NCI-H1048 (cell line): ENCODE measurements around the gene RALGPS1.

ENCODE experiments used
- DNase-seq: peaks from one replicate; lab custom pipeline; 2025; lab: John Stamatoyannopoulos, UW

Gene RALGPS1

GRCh38 chr9:127122176-127123063 is 207.8 kb downstream of the RALGPS1 start, which contains the start of gene ANGPTL2:
Gene ANGPTL2, minus strand, starts transcription at chr9:127122635. Its CDS starts 13,904 bp downstream, at chr9:127108731.
- no peak for DNase-seq

- DNase-seq: no peak
Measured at GRCh38 chr9:127123064-127123890, 208.7 kb downstream of the RALGPS1 start.

GRCh38 chr9:127124111-127124531 is 209.5 kb downstream of the RALGPS1 start:
- no peak for DNase-seq

DNA sequence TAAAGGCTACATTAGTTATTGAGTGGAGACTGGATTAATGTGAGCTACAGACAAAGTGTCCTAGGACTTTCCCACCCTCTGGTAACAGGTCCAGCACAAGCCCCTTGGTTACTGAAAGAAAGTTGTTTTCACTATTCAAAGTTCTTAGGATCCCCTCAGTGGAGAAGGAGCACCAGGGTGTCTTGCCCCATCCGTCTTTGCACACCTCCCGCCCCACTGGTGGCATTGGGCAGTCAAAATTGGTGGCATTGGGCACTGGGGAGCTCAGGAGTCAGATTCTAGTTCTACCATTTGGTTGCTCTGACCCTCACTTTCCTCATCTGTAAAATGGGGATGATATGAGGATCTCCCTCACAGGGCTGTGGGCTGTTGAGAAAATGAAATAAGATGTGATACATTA is 210.2 kb downstream of the RALGPS1 start:
- DNase-seq: no peak

GRCh38 chr9:127126971-127127370 is 212.4 kb downstream of the RALGPS1 start:
- no peak for DNase-seq

- DNase-seq: no peak
Measured at GRCh38 chr9:127128341-127129072, 213.9 kb downstream of the RALGPS1 start.

GRCh38 chr9:127129073-127129717 is 214.6 kb downstream of the RALGPS1 start:
- DNase-seq: no peak

- DNase-seq: no peak
Measured at GRCh38 chr9:127129718-127130085, 215.1 kb downstream of the RALGPS1 start.

DNA sequence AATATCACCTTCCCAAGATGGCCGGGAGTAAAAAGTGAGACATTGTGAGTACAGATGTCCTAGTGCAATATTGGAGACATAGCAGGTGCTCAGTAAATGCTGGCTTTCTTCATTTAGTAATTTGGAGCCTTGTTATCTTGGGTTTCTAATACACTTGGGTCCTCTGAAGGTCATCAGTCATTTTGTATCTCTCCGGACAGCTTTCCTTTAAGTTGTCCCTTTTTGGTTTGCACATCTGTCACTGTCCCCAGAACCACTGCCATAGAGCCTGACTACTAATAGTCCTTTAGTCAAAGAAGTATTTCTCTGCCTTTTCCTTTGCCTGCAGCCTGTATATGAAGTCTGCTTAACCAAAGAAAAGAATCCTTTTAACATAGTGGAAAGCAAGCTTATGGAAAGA is 215.7 kb downstream of the RALGPS1 start:
- DNase-seq: no peak

DNA sequence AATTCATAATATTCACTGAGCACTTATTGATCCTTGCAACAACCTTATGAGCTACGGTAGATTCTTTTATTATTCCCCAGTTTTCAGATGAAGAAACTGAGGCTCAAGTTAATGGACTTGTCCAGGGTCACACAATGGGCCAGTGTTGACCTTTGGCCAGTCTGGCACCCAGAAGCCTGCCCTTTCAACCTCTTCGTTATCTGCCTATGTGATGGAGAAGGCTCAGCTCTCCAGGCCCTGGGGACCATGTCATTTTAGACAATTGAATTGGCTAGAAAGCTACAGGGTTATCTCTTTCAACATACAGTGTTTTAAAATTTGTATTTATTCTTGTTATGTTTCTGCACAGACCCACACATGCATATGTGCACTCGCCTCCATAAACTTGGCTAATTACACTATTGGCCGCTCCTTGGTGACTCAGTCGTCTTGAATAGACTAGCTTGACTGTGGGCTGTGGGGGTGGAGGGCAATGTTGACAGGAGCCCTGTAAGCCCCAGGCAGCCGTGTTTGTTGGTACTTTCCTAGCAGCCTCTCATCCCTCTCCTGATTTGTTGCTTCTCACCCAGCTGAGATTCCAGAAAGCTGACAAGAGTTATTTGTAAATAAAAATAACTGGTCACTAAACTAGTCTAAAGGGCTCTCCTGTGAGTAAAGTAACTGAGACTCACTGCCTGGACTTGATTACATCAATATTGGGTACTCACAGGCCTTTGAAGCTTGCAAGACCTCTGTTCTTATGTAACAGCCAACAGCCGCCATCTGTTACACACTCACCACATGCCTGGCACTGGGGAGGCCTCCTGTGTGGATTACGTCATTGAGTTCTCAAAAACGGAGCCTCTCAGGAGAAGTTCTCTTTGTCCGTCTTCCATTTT is 216.3 kb downstream of the RALGPS1 start:
- DNase-seq: no peak

- no peak for DNase-seq
Measured at GRCh38 chr9:127131871-127132270, 217.3 kb downstream of the RALGPS1 start.

GRCh38 chr9:127132375-127132774 is 217.8 kb downstream of the RALGPS1 start:
- DNase-seq: no peak

DNA sequence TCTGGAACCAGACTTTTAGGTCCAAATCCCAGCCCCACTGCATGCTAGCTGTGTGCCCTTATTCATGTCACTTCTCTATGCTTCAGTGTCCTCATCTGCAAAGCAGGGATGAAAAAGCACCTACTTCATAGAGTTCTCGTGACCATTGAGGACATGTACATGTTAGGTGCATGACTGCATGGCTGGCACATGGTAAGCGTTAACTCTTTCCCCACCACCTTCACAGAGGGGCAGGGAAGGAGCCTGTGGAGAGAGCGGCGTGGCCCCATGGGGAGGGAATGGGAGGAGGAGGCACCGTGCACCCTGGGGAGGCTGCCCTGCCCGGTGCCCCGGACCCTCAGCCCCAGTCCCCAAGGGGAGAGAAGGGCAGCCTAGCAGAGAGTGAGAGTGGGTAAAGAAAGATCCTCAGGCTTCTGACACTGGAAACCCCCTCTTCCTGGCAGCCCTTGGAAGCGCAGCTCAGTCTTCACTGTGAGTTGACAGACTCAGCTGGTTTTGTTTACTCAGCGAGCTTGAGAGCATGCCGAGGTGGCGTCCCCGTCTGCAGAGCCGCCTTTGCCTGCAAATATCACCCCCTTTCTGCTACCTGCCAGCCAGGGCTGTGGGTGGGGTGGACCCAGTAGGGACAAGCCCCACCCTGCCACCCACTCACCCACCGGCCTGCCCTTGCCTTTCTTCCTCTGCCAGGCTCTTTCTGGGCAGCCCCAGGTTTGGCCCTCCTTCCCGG is 218.5 kb downstream of the RALGPS1 start:
- no peak for DNase-seq

DNA sequence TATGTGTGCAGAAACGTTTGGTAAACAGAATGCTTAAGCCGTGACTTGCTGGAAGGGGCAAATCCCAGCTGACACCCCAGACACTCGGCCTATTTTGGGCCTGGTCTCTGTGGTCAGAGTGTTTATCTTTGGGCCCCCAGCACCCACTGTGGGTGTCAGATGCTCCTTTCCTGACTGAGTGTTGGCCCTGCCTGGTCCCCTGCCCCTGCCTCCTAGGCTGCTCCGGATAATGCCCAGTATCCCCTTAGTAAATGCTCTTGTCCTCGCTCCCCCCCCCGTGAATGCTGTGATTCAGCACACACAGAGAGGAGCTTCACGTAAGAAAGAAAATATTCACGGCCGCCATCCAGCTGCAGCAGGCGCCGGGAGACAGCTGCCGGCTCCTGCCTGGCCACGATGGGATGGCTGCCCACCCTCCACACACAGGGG is 219.2 kb downstream of the RALGPS1 start:
- no peak for DNase-seq

GRCh38 chr9:127135056-127135745 is 220.6 kb downstream of the RALGPS1 start:
- DNase-seq: no peak

DNA sequence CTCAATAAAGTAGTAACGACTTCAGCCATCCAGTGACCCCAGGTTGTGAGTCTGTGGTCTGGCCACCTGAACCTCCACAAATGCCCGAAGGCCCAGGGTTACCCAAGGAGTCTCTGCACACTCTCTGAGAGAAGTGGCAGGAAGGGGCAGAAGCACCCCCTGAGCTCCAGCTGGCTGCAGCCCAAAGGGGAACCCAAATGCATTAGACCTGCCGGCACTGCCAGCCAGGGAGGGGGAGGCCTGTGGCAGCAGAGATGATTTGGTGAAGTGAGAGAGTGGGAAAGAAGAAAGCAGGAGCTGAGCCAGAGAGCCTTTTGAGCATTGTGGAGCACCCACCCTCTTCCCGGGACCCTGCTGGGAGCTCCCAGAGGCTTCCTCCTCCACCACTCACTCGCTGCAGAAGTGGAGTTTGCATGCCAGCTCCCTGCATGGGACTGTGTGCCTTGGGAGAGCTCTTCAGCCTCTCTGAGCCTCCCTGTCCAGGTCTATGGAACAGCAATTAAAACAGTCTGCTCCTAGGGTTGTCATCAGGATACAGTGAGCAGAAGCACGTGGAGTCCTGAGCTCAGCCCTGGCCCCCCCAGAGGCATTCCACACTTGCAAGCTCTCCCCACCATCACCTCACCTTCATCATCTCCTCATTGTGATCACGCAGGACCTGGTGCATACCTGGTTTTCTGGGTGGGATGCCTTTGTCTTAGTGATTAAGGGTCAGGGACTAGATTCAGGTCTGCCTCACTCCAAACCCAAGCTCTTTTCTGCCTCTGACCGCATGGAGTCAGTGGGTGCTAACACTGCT is 221.7 kb downstream of the RALGPS1 start:
- no peak for DNase-seq

DNA sequence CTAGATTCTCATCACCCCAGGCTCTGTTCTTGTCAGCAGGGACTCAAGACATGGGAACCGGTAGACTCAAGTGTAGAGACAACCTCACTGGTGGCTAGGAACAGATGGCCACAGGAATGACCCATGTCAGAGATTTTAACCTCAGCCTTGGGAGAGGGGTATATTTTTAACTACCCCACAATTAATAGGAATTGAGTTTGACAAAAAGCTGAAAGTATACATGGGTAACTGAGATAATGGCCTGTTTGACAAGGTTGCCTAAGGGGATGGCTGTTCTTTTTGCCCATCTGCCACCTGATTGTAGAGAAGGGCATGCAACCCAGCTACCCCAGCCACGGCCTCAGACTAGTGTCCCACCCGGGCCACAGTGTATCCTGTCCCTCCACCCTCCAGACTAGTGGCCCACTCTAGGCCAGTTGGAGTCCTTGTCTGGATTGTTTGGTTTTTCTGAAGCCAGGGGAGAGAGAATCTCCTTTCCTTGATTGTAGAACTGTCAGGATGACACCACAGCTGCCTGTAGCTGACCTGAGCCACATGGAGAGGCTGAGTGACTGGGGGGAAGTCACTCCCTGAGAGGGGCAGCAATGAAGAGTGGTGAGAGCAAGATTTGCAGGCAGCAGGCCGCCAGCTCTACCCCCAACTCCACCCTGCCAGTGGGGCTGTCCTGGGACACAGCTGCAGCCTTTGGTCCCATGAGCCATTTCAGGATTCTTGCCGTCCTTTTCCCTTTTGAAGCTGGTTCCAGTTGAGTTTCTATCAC is 222.5 kb downstream of the RALGPS1 start:
- DNase-seq: no peak
